HepG2 (cell line): ENCODE results near the gene SLC43A1. TPM values are rescaled to one million over a fixed set of nuclear protein-coding genes. Genes with fewer than 3 reads are reported as not detected.

ENCODE experiments used
- AHR ChIP-seq: IDR thresholded peaks from 2 replicates; pipeline ENCODE4 v1.6.1; 2018; ENCODE audit warnings: missing genetic modification reagents, missing compliant biosample characterization
- FOXK2 ChIP-seq: fragments of 450-650 bp; IDR thresholded peaks from 2 replicates; pipeline ENCODE4 v1.6.1; 2016
- FOXM1 ChIP-seq: sonication (generic); formaldehyde crosslinking; IDR thresholded peaks from 2 replicates; pipeline ENCODE4 v1.5.0; 2020; ENCODE audit warnings: missing genetic modification reagents
- GATAD2A ChIP-seq: IDR thresholded peaks from 2 replicates; pipeline ENCODE4 v1.6.1; 2016
- KDM1A ChIP-seq: IDR thresholded peaks from 2 replicates; pipeline ENCODE4 v1.6.1; 2016; ENCODE audit warnings: missing compliant biosample characterization
- KLF13 ChIP-seq: sonication (generic); formaldehyde crosslinking; IDR thresholded peaks from 2 replicates; pipeline ENCODE4 v1.4.0; 2020; ENCODE audit warnings: mild to moderate bottlenecking, missing genetic modification reagents
- NBN ChIP-seq: fragments of 450-650 bp; conservative IDR thresholded peaks from 2 replicates; pipeline ENCODE4 v1.6.1; 2017
- NCOR1 ChIP-seq: fragments of 200-600 bp; sonication (generic); IDR thresholded peaks from 2 replicates; pipeline ENCODE4 v1.7.0; 2017; ENCODE audit warnings: antibody characterized with exemption, low read length, borderline replicate concordance
- NFKBIZ ChIP-seq: IDR thresholded peaks from 2 replicates; pipeline ENCODE4 v1.6.1; 2018; ENCODE audit warnings: missing genetic modification reagents, missing compliant biosample characterization
- NONO ChIP-seq, 2 experiments: fragments of 450-650 bp in 1 of 2; sonication (generic) in 1 of 2; formaldehyde crosslinking in 1 of 2; IDR thresholded peaks in 1 of 2; conservative IDR thresholded peaks in 1 of 2; 2 replicates each; pipeline versions ENCODE4 v1.6.1 to v1.8.0; 2017 to 2022; ENCODE audit warnings: mild to moderate bottlenecking in 1 of 2, missing genetic modification reagents in 1 of 2, moderate library complexity in 1 of 2
- NR2F1 ChIP-seq, 2 experiments: fragments of 450-650 bp in 1 of 2; formaldehyde crosslinking in 1 of 2; IDR thresholded peaks; 2 replicates each; pipeline versions ENCODE4 v1.5.0 to v1.6.1; 2016 to 2020; ENCODE audit warnings: mild to moderate bottlenecking in 1 of 2, missing compliant biosample characterization in 1 of 2, missing genetic modification reagents in 1 of 2, moderate library complexity in 1 of 2
- ZBTB20 ChIP-seq: sonication (generic); formaldehyde crosslinking; IDR thresholded peaks from 2 replicates; pipeline ENCODE4 v1.8.1; 2023; ENCODE audit warnings: missing genetic modification reagents, low read depth, mild to moderate bottlenecking, borderline replicate concordance
- ZNF3 ChIP-seq: IDR thresholded peaks from 2 replicates; pipeline ENCODE4 v1.7.0; 2017; ENCODE audit warnings: inconsistent platforms
- ZNF430 ChIP-seq: sonication (generic); formaldehyde crosslinking; IDR thresholded peaks from 2 replicates; pipeline ENCODE4 v1.9.0; 2021; ENCODE audit warnings: mild to moderate bottlenecking, missing genetic modification reagents
- ZNF569 ChIP-seq: sonication (generic); formaldehyde crosslinking; IDR thresholded peaks from 2 replicates; pipeline ENCODE4 v1.5.0; 2020; ENCODE audit warnings: mild to moderate bottlenecking, missing genetic modification reagents, moderate library complexity, borderline replicate concordance
- ZNF737 ChIP-seq: sonication (generic); formaldehyde crosslinking; IDR thresholded peaks from 2 replicates; pipeline ENCODE4 v1.5.0; 2020; ENCODE audit warnings: missing genetic modification reagents, mild to moderate bottlenecking, borderline replicate concordance
- ZNF879 ChIP-seq: sonication (generic); formaldehyde crosslinking; IDR thresholded peaks from 2 replicates; pipeline ENCODE4 v1.8.1; 2023; ENCODE audit warnings: missing genetic modification reagents
- polyA plus RNA-seq, 8 experiments: library from polyadenylated mRNA; depleted of rRNA in 3 of 8; stranded (reverse) in 7 of 8; unstranded in 1 of 8; fragments of >200 nt; fragmentation: Illumina TruSeq in 4 of 8; extraction: Trizol in 4 of 8; gene quantifications; 2 replicates each; pipeline versions ENCODE4 v1.2.1 to v1.2.3, GENCODE V29; 2011 to 2016; ENCODE audit warnings: low read depth in 4 of 8, missing spikeins in 1 of 8, mixed read lengths in 1 of 8; ENCODE audit not compliant: insufficient read depth in 1 of 8
- total RNA-seq, 5 experiments: library from RNA; depleted of rRNA; stranded (reverse); fragments of >200 nt; fragmentation: Illumina TruSeq; extraction: Trizol; gene quantifications; 2 replicates each; pipeline ENCODE4 v1.2.3, GENCODE V29; 2016; ENCODE audit warnings: low read depth in 1 of 5
- TF ChIP-seq, protein P1 (sequence below): sonication (generic); formaldehyde crosslinking; IDR thresholded peaks from 2 replicates; pipeline ENCODE4 v1.4.0; 2020; ENCODE audit warnings: missing genetic modification reagents, borderline replicate concordance
- TF ChIP-seq, protein P2 (sequence below), 2 experiments: sonication (generic) in 1 of 2; formaldehyde crosslinking in 1 of 2; IDR thresholded peaks; 2 replicates each; pipeline versions ENCODE4 v1.5.1 to v1.6.1; 2011 to 2020; ENCODE audit warnings: borderline replicate concordance in 1 of 2, low read depth in 1 of 2, low read length in 1 of 2, mild to moderate bottlenecking in 1 of 2, missing genetic modification reagents in 1 of 2, moderate library complexity in 1 of 2
- TF ChIP-seq, protein P3 (sequence below): sonication (generic); formaldehyde crosslinking; IDR thresholded peaks from 2 replicates; pipeline ENCODE4 v1.4.0; 2020; ENCODE audit warnings: missing genetic modification reagents, borderline replicate concordance
- TF ChIP-seq, protein P4 (sequence below), 2 experiments: fragments of 450-650 bp in 1 of 2; sonication (generic) in 1 of 2; formaldehyde crosslinking; IDR thresholded peaks; 2 replicates each; pipeline versions ENCODE4 v1.5.0 to v1.8.0; 2020 to 2022; ENCODE audit warnings: mild to moderate bottlenecking in 1 of 2, missing genetic modification reagents in 1 of 2
- TF ChIP-seq, protein P5 (sequence below): sonication (generic); formaldehyde crosslinking; IDR thresholded peaks from 2 replicates; pipeline ENCODE4 v1.8.1; 2023; ENCODE audit warnings: mild to moderate bottlenecking, missing genetic modification reagents

The SLC43A1 gene
- total and polyA plus RNA-seq, 2 of the 13 experiments (the other 11 are each of a cell fraction or from before 2014, with no cell fraction given): 72.3 to 87.6 TPM

DNA sequence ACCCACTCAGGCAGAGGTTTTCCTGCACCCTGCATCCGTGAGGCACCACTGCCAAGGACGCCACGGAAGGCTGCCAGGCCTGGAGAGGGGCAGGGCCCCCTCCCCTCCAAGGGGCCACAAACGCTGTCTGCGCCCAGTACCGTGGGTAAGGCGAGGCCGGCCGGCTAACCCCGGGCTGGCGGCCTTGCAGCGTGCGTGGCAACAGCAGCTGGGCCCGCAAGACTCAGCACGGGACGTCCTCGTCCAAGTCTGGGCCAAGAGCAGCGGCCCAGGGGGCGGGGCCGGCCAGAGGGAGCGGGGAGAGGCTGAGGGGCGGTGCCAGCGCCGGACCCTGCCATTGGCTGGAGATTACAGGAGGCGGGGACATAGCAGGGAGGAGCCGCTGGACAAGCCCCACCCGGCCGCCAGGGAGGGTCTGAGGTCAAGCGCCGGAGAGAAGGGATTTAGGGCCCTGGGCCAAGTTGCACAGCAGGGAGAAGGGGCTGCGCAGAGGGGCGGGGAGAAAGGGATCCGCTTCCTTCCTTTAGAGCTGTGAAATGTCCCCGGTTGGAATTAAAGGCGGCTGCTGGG, 16.0 kb downstream of the SLC43A1 start (continued):
- TF ChIP-seq, protein P1, sequence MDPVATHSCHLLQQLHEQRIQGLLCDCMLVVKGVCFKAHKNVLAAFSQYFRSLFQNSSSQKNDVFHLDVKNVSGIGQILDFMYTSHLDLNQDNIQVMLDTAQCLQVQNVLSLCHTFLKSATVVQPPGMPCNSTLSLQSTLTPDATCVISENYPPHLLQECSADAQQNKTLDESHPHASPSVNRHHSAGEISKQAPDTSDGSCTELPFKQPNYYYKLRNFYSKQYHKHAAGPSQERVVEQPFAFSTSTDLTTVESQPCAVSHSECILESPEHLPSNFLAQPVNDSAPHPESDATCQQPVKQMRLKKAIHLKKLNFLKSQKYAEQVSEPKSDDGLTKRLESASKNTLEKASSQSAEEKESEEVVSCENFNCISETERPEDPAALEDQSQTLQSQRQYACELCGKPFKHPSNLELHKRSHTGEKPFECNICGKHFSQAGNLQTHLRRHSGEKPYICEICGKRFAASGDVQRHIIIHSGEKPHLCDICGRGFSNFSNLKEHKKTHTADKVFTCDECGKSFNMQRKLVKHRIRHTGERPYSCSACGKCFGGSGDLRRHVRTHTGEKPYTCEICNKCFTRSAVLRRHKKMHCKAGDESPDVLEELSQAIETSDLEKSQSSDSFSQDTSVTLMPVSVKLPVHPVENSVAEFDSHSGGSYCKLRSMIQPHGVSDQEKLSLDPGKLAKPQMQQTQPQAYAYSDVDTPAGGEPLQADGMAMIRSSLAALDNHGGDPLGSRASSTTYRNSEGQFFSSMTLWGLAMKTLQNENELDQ (CRISPR knock-in tag): no peak
- TF ChIP-seq AHR (no peak; the same call in 1 of the 2 replicates), ZNF3 (no peak), NBN (no peak), NONO (IDR thresholded peaks at IDR 0.05) (no peak), NONO (CRISPR knock-in tag; conservative IDR thresholded peaks at IDR 0.05) (peak; percentile 42; the same call in 1 of the 2 replicates), ZNF430 (CRISPR knock-in tag) (0 out of 2 replicates have a peak, but pooled peaks have one; percentile 40), KDM1A (CRISPR knock-in tag) (no peak), ZNF737 (CRISPR knock-in tag) (no peak), FOXM1 (CRISPR knock-in tag) (no peak), KLF13 (no peak), FOXK2 (no peak), NFKBIZ (CRISPR knock-in tag) (no peak), NR2F1 (CRISPR knock-in tag; IDR thresholded peaks at IDR 0.05) (no peak), ZNF569 (CRISPR knock-in tag) (no peak), ZBTB20 (no peak), ZNF879 (CRISPR knock-in tag) (no peak), GATAD2A (peak; percentile 6; the same call in 1 of the 2 replicates), NCOR1 (peak; percentile 15; the same call in 1 of the 2 replicates)
- TF ChIP-seq, protein P2, sequence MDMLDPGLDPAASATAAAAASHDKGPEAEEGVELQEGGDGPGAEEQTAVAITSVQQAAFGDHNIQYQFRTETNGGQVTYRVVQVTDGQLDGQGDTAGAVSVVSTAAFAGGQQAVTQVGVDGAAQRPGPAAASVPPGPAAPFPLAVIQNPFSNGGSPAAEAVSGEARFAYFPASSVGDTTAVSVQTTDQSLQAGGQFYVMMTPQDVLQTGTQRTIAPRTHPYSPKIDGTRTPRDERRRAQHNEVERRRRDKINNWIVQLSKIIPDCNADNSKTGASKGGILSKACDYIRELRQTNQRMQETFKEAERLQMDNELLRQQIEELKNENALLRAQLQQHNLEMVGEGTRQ (IDR thresholded peaks at IDR 0.05; ENCODE audit: low read depth, low read length): no peak
- TF ChIP-seq, protein P2 (CRISPR knock-in tag; IDR thresholded peaks at IDR 0.05; ENCODE audit: borderline replicate concordance): no peak
- TF ChIP-seq, protein P3, sequence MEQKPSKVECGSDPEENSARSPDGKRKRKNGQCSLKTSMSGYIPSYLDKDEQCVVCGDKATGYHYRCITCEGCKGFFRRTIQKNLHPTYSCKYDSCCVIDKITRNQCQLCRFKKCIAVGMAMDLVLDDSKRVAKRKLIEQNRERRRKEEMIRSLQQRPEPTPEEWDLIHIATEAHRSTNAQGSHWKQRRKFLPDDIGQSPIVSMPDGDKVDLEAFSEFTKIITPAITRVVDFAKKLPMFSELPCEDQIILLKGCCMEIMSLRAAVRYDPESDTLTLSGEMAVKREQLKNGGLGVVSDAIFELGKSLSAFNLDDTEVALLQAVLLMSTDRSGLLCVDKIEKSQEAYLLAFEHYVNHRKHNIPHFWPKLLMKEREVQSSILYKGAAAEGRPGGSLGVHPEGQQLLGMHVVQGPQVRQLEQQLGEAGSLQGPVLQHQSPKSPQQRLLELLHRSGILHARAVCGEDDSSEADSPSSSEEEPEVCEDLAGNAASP (CRISPR knock-in tag): no peak
- TF ChIP-seq, protein P4, sequence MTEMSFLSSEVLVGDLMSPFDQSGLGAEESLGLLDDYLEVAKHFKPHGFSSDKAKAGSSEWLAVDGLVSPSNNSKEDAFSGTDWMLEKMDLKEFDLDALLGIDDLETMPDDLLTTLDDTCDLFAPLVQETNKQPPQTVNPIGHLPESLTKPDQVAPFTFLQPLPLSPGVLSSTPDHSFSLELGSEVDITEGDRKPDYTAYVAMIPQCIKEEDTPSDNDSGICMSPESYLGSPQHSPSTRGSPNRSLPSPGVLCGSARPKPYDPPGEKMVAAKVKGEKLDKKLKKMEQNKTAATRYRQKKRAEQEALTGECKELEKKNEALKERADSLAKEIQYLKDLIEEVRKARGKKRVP (CRISPR knock-in tag; IDR thresholded peaks at IDR 0.05): no peak
- TF ChIP-seq, protein P5, sequence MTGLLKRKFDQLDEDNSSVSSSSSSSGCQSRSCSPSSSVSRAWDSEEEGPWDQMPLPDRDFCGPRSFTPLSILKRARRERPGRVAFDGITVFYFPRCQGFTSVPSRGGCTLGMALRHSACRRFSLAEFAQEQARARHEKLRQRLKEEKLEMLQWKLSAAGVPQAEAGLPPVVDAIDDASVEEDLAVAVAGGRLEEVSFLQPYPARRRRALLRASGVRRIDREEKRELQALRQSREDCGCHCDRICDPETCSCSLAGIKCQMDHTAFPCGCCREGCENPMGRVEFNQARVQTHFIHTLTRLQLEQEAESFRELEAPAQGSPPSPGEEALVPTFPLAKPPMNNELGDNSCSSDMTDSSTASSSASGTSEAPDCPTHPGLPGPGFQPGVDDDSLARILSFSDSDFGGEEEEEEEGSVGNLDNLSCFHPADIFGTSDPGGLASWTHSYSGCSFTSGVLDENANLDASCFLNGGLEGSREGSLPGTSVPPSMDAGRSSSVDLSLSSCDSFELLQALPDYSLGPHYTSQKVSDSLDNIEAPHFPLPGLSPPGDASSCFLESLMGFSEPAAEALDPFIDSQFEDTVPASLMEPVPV (CRISPR knock-in tag): no peak
